ENCODE measurements around the gene GDAP2. TPM values are rescaled to one million over a fixed set of nuclear protein-coding genes. Genes with fewer than 3 reads are reported as not detected.

GDAP2 gene
- total and polyA plus RNA-seq, 10 donors = 3.0 to 44.6 (median 33.3) TPM

DNA sequence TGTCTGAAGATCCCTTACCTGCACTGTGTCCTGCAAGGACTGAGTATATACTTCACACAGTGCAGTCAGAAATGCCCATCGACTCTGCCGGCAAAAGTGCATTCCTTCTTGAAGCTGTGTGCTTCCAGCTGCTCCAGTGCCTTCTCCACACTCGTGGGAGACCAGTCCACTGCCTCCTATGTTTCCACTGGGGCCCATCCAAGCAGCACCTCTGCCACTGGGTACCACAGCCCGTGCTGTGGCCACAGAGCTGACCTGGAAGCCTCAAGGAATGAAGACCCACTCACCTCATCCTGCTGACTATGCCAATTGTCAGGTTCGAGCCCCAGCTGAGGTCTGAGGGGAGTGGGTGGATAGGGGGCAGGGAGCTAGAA lies 108.1 kb downstream of the GDAP2 start:
- Histone ChIP-seq H3K27me3 (replicated peaks in 1 of 7) (no peaks in the 10 kb centered on the region), H3K9me3 (peaks cover 0 to 16% (median 6%) of the 10 kb centered on the region in 8 donors), H3K27ac (no peak overlapping the region), H3K4me1 (no peaks in the 10 kb centered on the region), H3K4me3 (no peak overlapping the region), H3K36me3 (no peaks in the 10 kb centered on the region)
- intact Hi-C loops (cut with DNase I; ENCODE audit: low total_unique reads) = no loop called here
- no peak for DNase-seq
- TF ChIP-seq, protein P1, sequence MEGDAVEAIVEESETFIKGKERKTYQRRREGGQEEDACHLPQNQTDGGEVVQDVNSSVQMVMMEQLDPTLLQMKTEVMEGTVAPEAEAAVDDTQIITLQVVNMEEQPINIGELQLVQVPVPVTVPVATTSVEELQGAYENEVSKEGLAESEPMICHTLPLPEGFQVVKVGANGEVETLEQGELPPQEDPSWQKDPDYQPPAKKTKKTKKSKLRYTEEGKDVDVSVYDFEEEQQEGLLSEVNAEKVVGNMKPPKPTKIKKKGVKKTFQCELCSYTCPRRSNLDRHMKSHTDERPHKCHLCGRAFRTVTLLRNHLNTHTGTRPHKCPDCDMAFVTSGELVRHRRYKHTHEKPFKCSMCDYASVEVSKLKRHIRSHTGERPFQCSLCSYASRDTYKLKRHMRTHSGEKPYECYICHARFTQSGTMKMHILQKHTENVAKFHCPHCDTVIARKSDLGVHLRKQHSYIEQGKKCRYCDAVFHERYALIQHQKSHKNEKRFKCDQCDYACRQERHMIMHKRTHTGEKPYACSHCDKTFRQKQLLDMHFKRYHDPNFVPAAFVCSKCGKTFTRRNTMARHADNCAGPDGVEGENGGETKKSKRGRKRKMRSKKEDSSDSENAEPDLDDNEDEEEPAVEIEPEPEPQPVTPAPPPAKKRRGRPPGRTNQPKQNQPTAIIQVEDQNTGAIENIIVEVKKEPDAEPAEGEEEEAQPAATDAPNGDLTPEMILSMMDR (IDR thresholded peaks at IDR 0.05 in 8 of 11, conservative IDR thresholded peaks at IDR 0.05 in 3 of 11) = no peak
- TF ChIP-seq POLR2A (IDR thresholded peaks at IDR 0.05) = no peak
- no peak for TF ChIP-seq POLR2AphosphoS5 (IDR thresholded peaks at IDR 0.05)
- 69 to 83% (median 82%) methylated on average over 5 of the region's 5 CpGs for WGBS, 5 donors

DNA sequence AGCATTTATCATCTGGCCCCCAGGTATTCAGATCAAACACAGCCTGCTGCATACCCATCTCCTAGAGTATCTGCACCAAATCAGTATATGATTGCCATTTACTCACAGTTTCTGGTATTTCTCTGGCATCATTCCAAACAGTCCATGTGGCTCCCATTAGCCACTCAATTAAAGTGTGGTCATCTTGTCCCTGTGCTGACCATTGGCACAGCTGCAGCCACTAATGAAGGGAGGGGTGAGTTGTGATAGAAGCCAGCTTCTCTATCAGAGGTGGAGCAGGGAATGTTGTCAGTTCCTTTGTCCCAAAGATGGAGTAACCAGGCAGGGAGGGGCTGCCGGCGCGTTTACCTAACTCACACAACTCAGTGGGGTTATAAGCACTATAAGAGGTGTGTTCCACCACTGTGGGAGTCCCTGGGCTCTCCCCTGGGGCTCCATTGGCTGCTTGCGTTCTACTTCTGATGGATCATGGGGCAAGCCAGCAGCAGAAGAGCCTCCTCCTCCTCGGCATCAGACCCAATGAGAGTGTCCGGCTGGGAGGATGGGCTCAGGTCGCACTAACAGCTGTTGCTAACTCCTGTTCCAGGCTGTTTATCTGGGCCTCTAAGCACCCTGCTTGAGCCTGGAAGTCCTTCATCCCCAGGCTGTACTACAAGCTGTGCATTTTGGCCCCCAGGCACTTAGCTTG lies 108.6 kb downstream of the GDAP2 start:
- Histone ChIP-seq H3K36me3 (no peaks in the 10 kb centered on the region), H3K4me3 (no peak overlapping the region), H3K4me1 (no peaks in the 10 kb centered on the region), H3K27ac (no peak overlapping the region), H3K9me3 (peaks cover 0 to 16% (median 6%) of the 10 kb centered on the region in 8 donors), H3K27me3 (replicated peaks in 1 of 7) (no peaks in the 10 kb centered on the region)
- intact Hi-C loops (cut with DNase I; ENCODE audit: low total_unique reads) = no loop called here
- DNase-seq = no peak
- no peak for TF ChIP-seq POLR2AphosphoS5 (IDR thresholded peaks at IDR 0.05)
- TF ChIP-seq, protein P1 (IDR thresholded peaks at IDR 0.05 in 8 of 11, conservative IDR thresholded peaks at IDR 0.05 in 3 of 11) = no peak
- no peak for TF ChIP-seq POLR2A (IDR thresholded peaks at IDR 0.05)
- 78 to 95% (median 92%) methylated on average over 7 of the region's 7 CpGs for WGBS, 5 donors

DNA sequence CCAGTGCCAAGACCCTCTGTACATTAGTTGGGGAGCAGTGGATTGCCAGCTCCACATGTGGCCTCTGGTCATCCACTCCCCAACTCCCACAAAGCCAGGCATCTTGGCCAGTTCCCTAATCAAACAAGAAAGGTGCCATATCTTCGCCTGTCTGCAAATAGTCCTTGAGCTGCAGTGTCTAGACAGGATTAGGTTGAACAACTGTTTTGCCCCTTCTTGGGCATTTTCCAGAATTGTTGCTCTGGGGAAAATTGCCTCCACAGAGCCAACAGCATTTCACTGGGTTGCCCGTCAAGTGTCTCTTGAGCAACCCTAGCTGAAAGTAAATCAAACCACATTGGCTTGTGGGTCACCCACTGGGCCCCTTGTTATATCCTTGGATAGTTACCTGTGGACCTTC lies 109.3 kb downstream of the GDAP2 start:
- intact Hi-C loops (cut with DNase I; ENCODE audit: low total_unique reads) = no loop called here
- H3K4me1 ChIP-seq = no peaks in the 10 kb centered on the region
- 87 to 95% (median 89%) methylated on average over 2 of the region's 2 CpGs for WGBS, 5 donors
- H3K4me3 ChIP-seq = no peak overlapping the region
- no peaks in the 10 kb centered on the region for H3K36me3 ChIP-seq
- no peak for TF ChIP-seq POLR2AphosphoS5 (IDR thresholded peaks at IDR 0.05)
- TF ChIP-seq, protein P1 (IDR thresholded peaks at IDR 0.05 in 8 of 11, conservative IDR thresholded peaks at IDR 0.05 in 3 of 11) = no peak
- TF ChIP-seq POLR2A (IDR thresholded peaks at IDR 0.05) = no peak
- no peaks in the 10 kb centered on the region for H3K27me3 ChIP-seq (replicated peaks in 1 of 7)
- DNase-seq = no peak
- no peak overlapping the region for H3K27ac ChIP-seq
- peaks cover 0 to 16% (median 6%) of the 10 kb centered on the region in 8 donors for H3K9me3 ChIP-seq

DNA sequence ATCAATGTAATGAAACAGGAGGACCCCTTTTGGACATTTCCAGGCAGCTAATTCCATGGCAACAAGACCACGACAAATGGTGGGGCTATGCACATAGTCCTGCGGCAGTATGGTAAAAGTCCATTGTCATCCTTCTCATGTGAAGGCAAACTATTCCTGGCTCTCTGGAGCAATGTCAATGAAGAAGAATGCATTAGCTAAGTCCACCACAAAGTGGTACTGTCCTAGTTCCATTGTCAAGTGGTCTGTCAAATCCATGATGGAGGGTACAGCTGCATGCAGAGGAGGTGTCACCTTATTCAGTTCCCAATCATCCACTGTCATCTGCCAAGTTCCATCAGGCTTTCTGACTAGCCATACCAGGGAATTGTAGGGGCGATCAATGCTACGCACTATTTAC lies 110.1 kb downstream of the GDAP2 start:
- intact Hi-C loops (cut with DNase I; ENCODE audit: low total_unique reads) = no loop called here
- peaks cover 0 to 16% (median 6%) of the 10 kb centered on the region in 8 donors for H3K9me3 ChIP-seq
- no peak overlapping the region for H3K4me3 ChIP-seq
- whole genome bisulfite sequencing, 5 donors = 45 to 98% (median 74%) methylated on average over 4 of the region's 4 CpGs
- no peak for DNase-seq
- no peaks in the 10 kb centered on the region for H3K36me3 ChIP-seq
- H3K4me1 ChIP-seq = no peaks in the 10 kb centered on the region
- TF ChIP-seq POLR2AphosphoS5 (IDR thresholded peaks at IDR 0.05) (no peak), POLR2A (IDR thresholded peaks at IDR 0.05) (no peak)
- TF ChIP-seq, protein P1 (IDR thresholded peaks at IDR 0.05 in 8 of 11, conservative IDR thresholded peaks at IDR 0.05 in 3 of 11) = no peak
- no peak overlapping the region for H3K27ac ChIP-seq
- H3K27me3 ChIP-seq (replicated peaks in 1 of 7) = no peaks in the 10 kb centered on the region
